Smooth muscle cell (in vitro differentiated cells): Measurements from ENCODE around the gene TMEM184A. TPM values are rescaled to one million over a fixed set of nuclear protein-coding genes. Genes with fewer than 3 reads are reported as not detected.
"Not testable (repeated sequence)": the region's sequence is repeated elsewhere in the genome, so short reads cannot be mapped to it uniquely, and the experiment has no call there.

Source experiments
- DNase-seq: peaks from one replicate; lab custom pipeline; 2025; ENCODE audit not compliant: unreplicated experiment; lab: John Stamatoyannopoulos, UW
- H2AFZ ChIP-seq: fragments of 200-600 bp; sonication (generic); 2 replicates; pipeline ENCODE4 v1.6.0; 2016; ENCODE audit warnings: antibody characterized with exemption, low read depth, mild to moderate bottlenecking
- H3F3A ChIP-seq: fragments of 200-600 bp; sonication (generic); 2 replicates; pipeline ENCODE4 v1.6.0; 2017; ENCODE audit warnings: antibody characterized with exemption, low read depth
- H3K27ac ChIP-seq: fragments of 200-600 bp; sonication (generic); 2 replicates; pipeline ENCODE4 v1.5.1; 2016; ENCODE audit warnings: low read depth, mild to moderate bottlenecking
- H3K27me3 ChIP-seq: fragments of 200-600 bp; sonication (generic); 2 replicates; pipeline ENCODE4 v1.6.1; 2016; ENCODE audit warnings: low read depth, mild to moderate bottlenecking
- H3K36me3 ChIP-seq: fragments of 200-600 bp; sonication (generic); 2 replicates; pipeline ENCODE4 v1.5.1; 2016; ENCODE audit warnings: low read depth
- H3K4me1 ChIP-seq: fragments of 200-600 bp; sonication (generic); 2 replicates; pipeline ENCODE4 v1.5.1; 2016; ENCODE audit warnings: low read depth
- H3K4me2 ChIP-seq: fragments of 200-600 bp; sonication (generic); 2 replicates; pipeline ENCODE4 v1.6.0; 2016; ENCODE audit warnings: mild to moderate bottlenecking
- H3K4me3 ChIP-seq: fragments of 200-600 bp; sonication (generic); 2 replicates; pipeline ENCODE4 v1.5.1; 2016; ENCODE audit warnings: mild to moderate bottlenecking
- H3K79me2 ChIP-seq: fragments of 200-600 bp; sonication (generic); 2 replicates; pipeline ENCODE4 v1.6.0; 2016; ENCODE audit warnings: low read depth, mild to moderate bottlenecking
- H3K9ac ChIP-seq: fragments of 200-600 bp; sonication (generic); 2 replicates; pipeline ENCODE4 v1.6.0; 2016; ENCODE audit warnings: low read depth
- H3K9me3 ChIP-seq: fragments of 200-600 bp; sonication (generic); replicated peaks from 2 replicates; pipeline ENCODE4 v1.5.1; 2016; ENCODE audit warnings: low read depth
- H4K20me1 ChIP-seq: fragments of 200-600 bp; sonication (generic); 2 replicates; pipeline ENCODE4 v1.6.0; 2016; ENCODE audit warnings: low read depth
- CTCF ChIP-seq: fragments of 200-600 bp; sonication (generic); IDR thresholded peaks from 2 replicates; pipeline ENCODE4 v1.5.1; 2017; ENCODE audit warnings: borderline replicate concordance, mild to moderate bottlenecking, antibody characterized with exemption; ENCODE audit not compliant: insufficient read depth, poor library complexity, severe bottlenecking
- WGBS: methylation state at CpG from one replicate; pipeline ENCODE4 v1.1.7; 2016; ENCODE audit warnings: low lambda C conversion rate; 5-methylcytosine and 5-hydroxymethylcytosine counted together
- polyA plus RNA-seq: library from polyadenylated mRNA; unstranded; fragments of >200 nt; fragmentation: Nextera tagmentation; extraction: Ambion mirVana; gene quantifications from 2 replicates; pipeline ENCODE4 v1.2.1, GENCODE V29; 2016
- total RNA-seq: library from RNA; depleted of rRNA; stranded (reverse); fragments of >200 nt; gene quantifications from 2 replicates; pipeline ENCODE4 v1.2.3, GENCODE V29; 2014

Gene TMEM184A
- total and polyA plus RNA-seq, 2 experiments from 2014 or later: 1.6 to 4.8 TPM

GRCh38 chr7:1523208-1523607 is 32.8 kb downstream of the TMEM184A start:
- 57% methylated on average over 13 of the region's 13 CpGs for whole genome bisulfite sequencing
- Histone ChIP-seq H3K4me2 (no peak overlapping the region), H3K9me3 (no peaks in the 10 kb centered on the region), H3K79me2 (no peaks in the 10 kb centered on the region), H3F3A (no peaks in the 10 kb centered on the region), H3K27ac (no peak overlapping the region), H3K4me3 (no peak overlapping the region), H3K9ac (no peak overlapping the region), H3K27me3 (no peaks in the 10 kb centered on the region), H3K4me1 (no peaks in the 10 kb centered on the region), H4K20me1 (no peaks in the 10 kb centered on the region), H3K36me3 (no peaks in the 10 kb centered on the region), H2AFZ (no peak overlapping the region)
- DNase-seq: no peak
- TF ChIP-seq CTCF: no peak

GRCh38 chr7:1521456-1521855 is 34.5 kb downstream of the TMEM184A start:
- Histone ChIP-seq H2AFZ (no peak overlapping the region), H3F3A (no peaks in the 10 kb centered on the region), H3K9ac (no peak overlapping the region), H3K4me1 (no peaks in the 10 kb centered on the region), H3K9me3 (no peaks in the 10 kb centered on the region), H3K4me3 (no peak overlapping the region), H3K27me3 (no peaks in the 10 kb centered on the region), H4K20me1 (no peaks in the 10 kb centered on the region), H3K36me3 (no peaks in the 10 kb centered on the region), H3K4me2 (no peak overlapping the region), H3K79me2 (no peaks in the 10 kb centered on the region), H3K27ac (no peak overlapping the region)
- no peak for TF ChIP-seq CTCF
- DNase-seq: no peak
- 90% methylated on average over 11 of the region's 11 CpGs for WGBS

GRCh38 chr7:1520539-1521234 is 35.3 kb downstream of the TMEM184A start:
- no peaks in the 10 kb centered on the region for H3K27me3 ChIP-seq
- H3F3A ChIP-seq: no peaks in the 10 kb centered on the region
- H3K4me1 ChIP-seq: no peaks in the 10 kb centered on the region
- no peak overlapping the region for H2AFZ ChIP-seq
- H3K79me2 ChIP-seq: no peaks in the 10 kb centered on the region
- H3K9ac ChIP-seq: no peak overlapping the region
- no peak overlapping the region for H3K4me2 ChIP-seq
- no peak for DNase-seq
- H3K36me3 ChIP-seq: no peaks in the 10 kb centered on the region
- no peak for TF ChIP-seq CTCF
- WGBS: 62% methylated on average over 27 of the region's 27 CpGs
- H3K27ac ChIP-seq: peak overlapping the region; percentile 47
- H3K9me3 ChIP-seq: no peaks in the 10 kb centered on the region
- no peaks in the 10 kb centered on the region for H4K20me1 ChIP-seq
- H3K4me3 ChIP-seq: no peak overlapping the region

- not testable (repeated sequence) for H3K27me3 ChIP-seq, H2AFZ ChIP-seq, H3F3A ChIP-seq, H3K4me3 ChIP-seq, H3K79me2 ChIP-seq, H3K9ac ChIP-seq, H3K27ac ChIP-seq, H3K9me3 ChIP-seq, H3K4me1 ChIP-seq, H3K4me2 ChIP-seq, H3K36me3 ChIP-seq, H4K20me1 ChIP-seq, DNase-seq
- WGBS: 95% methylated on average over 12 of the region's 12 CpGs
Observed at GRCh38 chr7:1519322-1519922, 36.6 kb downstream of the TMEM184A start.
